GM18858 (cell line): Measurements from ENCODE around the gene CTPS1.

Experiments
- ATAC-seq: cut with Tn5 transposase; IDR thresholded peaks from one replicate; pipeline ENCODE4 v1.9.1; 2021; ENCODE audit not compliant: unreplicated experiment

The CTPS1 gene, protein sequence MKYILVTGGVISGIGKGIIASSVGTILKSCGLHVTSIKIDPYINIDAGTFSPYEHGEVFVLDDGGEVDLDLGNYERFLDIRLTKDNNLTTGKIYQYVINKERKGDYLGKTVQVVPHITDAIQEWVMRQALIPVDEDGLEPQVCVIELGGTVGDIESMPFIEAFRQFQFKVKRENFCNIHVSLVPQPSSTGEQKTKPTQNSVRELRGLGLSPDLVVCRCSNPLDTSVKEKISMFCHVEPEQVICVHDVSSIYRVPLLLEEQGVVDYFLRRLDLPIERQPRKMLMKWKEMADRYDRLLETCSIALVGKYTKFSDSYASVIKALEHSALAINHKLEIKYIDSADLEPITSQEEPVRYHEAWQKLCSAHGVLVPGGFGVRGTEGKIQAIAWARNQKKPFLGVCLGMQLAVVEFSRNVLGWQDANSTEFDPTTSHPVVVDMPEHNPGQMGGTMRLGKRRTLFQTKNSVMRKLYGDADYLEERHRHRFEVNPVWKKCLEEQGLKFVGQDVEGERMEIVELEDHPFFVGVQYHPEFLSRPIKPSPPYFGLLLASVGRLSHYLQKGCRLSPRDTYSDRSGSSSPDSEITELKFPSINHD

DNA sequence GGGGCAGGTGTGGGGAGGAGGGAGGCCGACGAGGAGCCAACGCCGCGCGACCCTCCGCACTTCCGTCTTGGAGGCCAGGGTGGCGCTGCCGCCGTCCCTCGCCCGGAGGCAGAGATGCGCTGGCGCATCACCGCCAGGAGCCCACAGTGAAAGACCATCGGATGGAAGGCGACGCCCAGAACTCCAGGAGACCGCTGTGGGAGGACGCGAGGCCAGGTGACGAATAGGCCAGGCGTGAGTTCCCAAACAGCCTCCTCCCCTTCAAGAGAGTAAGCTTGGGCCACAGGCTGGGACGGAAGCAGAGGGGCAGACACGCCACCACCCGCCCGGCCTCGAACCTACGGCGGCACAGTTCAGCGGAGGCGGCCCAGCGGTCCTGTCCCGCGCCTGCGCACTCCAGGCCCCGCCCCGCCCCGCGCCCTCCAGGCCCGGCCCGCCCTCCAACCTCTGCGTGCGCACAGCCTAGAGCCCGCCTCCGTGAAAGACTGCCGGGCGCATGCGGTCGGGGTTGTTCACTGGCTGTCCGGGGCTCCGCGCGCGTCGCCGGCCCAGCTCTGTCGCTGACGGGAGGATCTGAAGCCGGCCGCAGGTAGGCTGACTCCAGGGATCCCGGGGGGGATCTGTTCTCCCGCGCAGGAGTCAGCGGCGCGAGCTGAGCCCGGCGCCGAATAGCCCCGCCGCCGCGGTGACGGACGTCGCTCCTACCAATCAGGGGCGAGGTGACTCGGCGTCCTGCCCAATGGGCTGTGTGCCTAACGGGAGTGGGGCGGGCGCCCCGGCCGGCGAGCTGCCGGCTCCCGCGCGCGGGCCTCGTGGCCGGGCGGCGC is at the start of gene CTPS1:
TSS of gene CTPS1 (plus strand) at position 456 of the 827 bp plus-strand sequence. CDS start 3,595 bp downstream, outside the sequence.
- ATAC-seq, result peak; percentile 86

DNA sequence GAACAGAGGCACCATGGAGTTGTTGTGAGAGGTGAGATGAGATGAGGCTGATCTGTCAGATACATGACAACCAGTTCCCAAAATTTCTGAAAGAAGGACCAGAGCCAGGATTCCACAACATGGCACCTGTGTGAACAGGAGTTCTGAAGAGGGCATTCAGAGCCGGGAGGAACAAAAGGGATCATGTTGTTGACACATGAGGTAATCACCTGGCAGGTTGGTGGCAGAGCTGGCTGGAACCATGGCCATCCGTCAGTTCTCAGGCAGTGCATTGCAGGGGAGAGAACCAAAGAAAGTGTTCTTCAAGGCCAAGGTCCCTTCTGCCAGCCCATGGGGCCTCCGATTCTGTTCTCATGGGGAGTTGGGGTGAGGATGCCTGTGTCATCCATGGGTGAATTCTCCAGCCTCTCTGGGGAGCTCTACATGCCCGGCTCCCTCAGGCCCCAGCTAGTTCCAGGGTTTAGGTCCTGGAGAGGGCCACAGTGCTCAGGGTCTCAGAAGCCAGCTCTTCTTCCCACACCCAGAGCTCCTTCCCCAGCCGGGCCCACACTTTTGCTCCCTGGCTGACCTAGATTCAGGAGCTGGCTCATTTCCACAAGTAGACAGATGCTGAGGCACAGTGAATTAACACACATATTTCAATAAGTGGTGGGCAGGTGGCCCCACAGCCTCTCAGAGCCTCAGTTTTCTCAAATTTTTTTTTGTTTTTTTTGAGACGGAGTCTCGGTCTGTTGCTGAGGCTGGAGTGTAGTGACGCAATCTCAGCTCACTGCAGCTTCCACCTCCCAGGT is 49.1 kb upstream of the CTPS1 start:
- no peak for ATAC-seq

DNA sequence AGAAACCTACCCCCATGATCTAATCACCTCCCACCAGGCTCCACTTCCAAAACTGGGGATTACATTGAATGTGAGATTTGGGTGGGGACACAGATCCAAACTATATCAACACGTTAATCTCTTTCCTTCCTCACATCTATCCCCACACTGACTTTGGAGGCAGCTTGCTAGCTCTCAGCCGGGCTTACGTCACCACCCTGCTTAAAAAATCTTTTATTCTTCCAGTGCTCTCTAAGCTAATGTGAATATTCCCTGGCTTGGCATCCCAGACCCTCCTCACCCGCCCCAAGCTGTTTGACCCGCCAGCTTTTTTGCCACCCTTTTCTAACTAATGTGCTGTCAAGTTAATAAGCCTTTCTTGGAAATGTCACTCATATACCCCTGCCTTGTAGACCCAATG is 47.9 kb upstream of the CTPS1 start:
- ATAC-seq, result no peak

DNA sequence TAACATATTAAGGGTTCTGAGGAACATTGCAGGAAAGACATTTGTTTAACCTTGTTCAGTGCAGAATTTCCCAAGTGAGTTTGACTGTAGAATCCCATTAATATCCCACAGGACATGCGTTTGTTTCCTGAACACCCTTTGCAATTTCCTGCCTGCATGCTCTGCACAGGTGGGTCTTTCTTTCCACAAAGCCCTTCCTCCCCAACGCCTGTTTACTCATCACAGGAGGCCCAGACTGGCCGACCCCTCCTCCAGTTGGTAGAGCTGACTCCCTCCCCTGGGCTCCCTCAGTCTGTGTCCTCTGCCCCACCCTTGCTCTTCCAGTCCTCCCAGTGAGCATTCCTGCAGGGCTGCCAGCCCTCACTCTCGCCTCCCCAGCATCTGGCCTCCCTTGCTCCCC is 47.5 kb upstream of the CTPS1 start:
- ATAC-seq, result no peak

DNA sequence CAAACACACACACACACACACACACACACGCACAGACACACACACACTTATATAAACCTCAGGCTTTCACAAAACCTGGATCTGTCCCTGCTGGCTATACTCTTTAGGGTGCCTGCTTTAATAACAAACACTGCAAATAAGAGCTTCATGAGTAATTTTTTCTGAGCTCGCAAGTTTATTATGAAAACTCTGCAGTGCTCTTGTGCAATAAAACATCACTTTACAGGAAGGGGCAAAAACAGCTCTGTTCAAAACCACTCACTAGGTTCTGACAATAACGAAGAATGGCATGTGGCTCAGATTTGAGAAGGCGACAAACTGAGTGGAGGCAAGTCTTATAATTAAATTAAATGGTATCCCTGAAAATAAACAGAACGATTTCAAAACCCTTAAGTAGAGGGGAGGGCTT is 42.6 kb upstream of the CTPS1 start:
- no peak for ATAC-seq

DNA sequence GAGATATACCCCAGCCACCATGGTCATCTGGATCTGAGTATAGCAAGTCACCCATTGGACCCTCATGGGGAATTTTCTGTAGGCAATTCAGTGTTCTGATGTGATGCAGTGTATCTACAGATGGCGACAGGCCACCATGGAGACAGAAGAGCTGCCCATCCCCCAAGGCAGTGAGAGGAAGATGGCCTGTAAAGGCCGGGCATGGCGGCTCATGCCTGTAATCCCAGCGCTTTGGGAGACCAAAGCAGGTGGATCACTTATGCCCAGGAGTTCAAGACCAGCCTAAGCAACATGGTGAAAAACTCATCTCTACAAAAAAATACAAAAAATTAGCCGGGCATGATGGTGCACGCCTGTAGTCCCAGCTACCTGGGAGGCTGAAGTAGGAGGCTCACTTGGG is 41.1 kb upstream of the CTPS1 start:
- no peak for ATAC-seq

DNA sequence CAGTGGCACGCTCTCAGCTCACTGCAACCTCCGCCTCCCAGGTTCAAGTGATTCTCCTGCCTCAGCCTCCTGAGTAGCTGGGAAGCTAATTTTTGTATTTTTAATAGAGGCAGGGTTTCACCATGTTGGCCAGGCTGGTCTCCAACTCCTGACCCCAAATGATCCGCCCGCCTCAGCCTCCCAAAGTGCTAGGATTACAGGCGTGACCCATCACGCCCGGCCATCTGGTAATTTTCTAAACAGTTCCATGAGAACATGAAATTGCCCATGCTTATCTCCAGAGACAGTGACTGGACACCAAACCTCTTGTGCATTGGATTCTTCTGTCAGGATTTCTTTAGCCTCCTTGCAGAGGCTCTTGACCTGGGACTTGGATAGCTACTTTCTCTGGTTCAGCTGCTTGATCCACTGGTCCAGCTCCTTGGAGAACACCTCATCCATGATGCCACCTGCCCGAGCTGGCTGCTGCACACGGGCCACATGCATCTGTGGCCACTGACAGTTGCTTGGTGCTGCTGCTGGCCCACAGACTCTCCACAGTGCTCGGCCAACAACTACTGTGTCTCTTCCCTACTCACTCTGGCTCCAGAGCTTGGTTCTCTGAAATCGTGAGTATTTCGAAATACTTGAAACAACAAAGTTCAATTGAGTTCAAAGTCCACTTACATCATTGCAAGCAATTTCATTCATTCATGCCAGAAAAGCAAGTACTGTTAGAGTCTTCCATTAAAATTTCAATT is 40.0 kb upstream of the CTPS1 start:
- no peak for ATAC-seq

DNA sequence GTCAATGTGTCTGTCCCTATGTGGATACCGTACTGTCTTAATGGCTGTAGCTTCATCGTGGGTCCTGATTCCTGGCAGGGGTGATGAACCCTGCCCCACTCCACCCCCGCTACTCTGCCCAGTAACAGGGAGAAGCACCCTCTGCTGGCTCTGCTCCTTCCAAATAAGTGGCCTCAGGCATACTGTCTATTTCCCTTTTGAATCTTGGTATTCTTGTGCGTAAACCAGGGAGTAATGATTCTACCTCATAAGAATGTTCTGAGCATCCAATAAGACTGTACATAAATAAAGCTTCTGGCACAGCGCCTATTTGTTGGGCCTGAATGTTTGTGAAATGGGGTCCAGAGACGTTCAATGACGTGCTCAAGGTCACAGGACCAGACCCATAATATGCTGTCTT is 35.2 kb upstream of the CTPS1 start:
- ATAC-seq, result no peak

DNA sequence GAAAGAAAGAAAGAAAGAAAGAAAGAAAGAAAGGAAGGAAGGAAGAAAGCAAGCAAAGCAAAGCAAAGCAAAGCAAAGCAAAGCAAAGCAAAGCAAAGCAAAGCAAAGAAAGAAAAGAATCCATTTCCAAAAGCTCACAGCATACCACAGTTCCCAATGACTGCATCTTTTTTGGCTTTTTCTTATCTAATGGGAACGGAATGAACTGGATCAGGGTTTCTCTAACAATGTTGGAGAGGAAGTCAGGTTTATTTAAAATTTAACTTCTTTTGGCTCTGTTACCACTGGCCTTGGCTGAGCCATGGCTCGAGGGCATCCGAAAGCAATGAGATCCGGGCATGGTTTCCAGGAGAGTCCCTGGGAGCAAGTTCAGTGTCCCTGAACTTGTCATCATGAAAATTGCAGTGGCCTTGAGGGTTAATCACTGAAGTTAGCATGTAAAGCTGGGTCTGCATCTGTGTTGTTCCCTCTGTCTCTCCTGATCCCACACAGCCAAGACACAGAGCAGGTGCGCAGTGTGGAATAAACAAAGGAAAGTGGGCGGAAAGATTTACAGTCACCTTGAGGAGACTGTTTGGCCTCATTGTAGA is 34.6 kb upstream of the CTPS1 start:
- no peak for ATAC-seq

DNA sequence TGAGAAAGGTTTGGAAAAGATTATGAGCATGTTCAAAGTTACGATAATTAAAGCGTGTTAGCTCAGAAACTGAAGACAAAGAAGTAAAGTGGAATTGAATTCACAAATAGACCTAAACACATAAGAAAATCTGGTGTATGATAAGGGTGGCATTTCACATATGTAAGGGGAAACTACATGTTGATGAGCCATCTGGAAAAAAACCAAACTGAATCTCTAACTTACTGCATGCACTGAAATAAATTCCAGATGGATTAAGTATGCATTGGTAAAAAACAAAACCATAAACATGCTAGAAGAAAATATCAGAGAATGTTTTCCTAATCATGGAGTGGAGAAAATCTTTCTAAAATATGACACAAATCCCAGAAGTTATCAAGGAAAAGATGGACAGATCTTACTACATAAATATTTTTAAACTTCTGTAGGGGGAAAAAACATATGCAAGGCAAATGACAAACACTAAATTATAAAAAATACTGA is 34.0 kb upstream of the CTPS1 start:
- no peak for ATAC-seq

DNA sequence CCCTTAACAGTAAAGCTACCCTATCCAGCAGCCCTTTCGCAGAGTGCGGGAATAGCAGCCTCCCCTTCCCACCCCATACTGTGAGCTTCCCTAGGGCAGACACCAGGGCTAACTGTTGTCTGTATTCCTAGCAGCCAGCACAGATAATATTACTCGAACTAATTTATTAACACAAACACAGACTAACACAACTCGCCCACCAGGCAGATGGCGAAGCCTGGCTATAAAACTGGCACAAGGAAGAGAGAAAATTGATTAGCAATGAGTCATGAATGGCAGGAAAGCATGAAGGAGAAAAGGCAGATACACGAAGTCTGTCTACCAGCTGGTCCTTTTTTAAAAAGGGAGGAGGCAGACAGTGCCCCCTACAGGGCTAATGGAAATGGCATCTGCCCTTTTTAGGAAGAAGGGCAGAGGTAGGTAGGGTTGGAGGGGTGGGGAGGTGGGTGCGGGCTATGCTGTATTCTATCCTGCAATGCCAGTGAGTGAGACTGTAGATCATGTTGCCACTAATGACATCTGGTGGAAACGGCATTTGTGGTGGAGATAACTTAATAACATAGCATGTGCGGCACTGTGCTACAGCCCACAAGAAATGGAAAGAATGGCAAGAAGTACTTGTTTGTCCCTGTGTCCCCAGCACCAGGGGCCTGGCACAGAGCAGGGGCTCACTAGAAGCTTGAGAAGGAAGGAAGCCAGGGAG is 30.6 kb upstream of the CTPS1 start:
- ATAC-seq, result no peak

DNA sequence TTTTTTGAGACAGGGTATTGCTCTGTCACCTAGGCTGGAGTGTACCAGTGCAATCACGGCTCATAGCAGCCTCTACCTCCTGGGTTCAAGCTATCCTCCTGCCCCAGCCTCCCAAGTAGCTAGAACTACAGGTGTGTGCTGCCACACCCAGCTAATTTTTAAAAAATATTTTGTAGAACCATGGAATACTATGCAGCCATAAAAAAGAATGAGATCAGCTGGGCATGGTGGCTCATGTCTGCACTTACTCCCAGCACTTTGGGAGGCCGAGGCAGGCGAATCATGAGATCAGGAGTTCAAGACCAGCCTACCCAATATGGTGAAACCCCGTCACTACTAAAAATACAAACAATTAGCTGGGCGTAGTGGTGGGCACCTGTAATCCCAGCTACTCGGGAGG is 29.9 kb upstream of the CTPS1 start:
- ATAC-seq, result no peak

DNA sequence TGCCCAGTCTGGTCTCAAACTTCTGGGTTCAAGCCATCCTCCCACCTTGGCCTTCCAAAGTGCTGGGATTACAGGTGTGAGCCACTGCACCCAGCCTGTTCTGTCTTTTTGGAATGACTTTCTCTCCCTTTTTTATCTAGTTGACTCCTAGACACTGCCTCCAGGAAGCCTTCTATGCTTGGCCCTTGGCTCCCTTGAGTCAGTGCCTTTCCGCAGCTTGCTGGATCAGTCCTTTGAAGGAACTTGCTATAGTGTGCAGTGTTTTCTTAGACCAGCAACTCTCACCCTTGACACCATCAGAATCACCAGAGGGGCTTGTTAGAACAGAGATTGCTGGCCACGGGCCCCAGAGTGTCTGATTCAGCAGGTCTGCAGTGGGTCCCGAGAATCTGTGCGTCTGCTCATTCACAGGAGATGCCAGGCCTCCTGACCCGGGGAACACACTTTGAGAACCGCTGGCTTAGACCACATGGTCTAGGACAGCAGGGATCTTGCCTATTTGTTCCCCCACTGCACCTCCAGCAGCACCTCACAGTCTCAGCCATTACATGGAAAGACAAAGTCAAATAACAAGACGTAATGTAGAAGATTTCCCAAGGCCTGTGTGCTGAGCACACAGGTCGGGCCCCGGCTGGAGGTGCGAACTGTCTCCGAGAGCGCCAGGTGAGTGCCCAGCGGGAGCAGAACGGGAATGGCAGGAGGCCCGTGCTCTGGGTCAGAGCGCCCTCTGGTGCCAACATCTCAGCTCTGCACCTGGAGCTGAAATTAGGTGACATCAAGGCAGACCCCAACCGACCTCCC is 27.4 kb upstream of the CTPS1 start:
- no peak for ATAC-seq

DNA sequence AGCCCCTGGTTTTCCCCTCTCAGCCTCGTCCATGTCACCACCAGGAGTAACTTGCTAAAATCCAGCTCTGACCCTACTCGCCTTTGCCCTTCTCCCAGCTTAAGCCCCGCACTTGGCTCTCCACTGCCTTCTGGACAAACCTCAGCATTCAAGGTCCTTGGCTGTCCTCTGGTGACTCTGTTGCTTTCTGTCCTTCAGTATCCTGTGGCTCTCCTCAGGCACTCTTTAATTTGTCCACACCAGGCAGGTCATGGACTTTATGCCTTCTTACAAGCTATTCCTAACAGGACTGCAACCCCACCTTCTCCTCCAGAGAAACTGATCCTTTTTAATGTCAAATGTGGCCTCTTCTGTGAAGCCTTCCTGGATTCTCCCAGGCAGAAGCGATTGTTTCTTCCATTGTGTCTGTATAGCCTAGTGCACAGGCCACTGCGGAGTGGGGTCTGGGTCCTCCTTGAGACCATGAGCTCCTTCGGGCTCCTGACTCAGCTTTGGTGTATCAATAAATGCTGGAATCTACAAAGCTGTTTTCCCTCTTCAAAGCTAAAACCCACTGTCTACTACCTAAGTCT is 26.7 kb upstream of the CTPS1 start:
- no peak for ATAC-seq

DNA sequence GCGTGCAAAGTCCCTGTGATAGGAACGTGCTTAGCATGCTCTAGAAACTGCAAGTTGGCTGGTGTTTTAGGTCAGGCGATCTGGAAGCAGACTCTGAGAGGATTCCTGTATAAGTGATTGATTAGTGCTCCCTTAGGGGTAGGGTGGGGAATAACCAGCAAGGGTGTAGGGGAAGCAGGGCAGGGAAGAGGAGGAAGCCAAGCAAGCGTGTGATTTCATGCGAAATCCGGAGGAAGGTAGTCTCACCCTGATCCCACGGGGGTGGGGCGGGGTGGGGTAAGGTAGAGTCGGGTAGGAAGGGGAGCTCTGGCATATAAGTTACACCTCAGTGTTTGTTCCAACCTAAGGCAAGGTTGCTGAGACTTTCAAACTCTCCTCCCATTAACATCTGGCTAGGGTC is 24.9 kb upstream of the CTPS1 start:
- no peak for ATAC-seq

DNA sequence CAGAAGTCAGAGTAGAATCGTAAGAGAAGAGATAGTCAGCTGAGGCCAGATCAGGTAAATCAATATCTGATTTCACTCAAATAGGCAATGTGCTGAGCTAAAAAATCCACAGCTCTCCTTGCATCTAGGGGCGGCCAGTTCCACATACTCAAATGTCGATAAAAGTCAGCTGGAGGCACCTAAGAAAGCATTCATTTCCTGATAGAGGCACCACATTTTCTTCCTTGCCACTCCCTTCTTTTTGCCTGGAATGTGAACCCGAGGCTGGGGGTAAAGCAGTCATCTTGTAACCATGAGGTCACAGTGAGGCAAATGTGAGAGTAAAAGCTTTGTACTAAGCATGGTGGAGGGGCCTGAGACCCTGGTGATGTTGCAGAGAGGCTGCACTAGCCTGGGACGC is 24.2 kb upstream of the CTPS1 start:
- no peak for ATAC-seq

DNA sequence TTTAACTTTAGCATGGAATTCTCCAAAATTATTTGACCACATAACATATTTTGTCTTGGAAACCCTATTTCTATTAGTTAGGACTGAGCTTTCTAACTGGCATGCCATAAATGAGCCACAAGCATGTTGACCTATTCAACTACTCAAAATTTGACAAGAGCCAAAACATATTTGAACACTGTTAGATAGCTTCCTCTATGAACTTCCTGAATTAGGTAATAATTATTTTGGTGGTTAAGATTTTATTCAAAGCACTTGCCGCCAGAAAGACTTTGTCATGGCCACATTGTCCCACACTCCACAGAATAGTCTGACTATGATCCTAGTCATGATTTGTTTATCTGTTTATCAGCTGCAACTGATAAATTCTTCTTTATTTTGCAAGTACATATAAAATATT is 23.1 kb upstream of the CTPS1 start:
- no peak for ATAC-seq

DNA sequence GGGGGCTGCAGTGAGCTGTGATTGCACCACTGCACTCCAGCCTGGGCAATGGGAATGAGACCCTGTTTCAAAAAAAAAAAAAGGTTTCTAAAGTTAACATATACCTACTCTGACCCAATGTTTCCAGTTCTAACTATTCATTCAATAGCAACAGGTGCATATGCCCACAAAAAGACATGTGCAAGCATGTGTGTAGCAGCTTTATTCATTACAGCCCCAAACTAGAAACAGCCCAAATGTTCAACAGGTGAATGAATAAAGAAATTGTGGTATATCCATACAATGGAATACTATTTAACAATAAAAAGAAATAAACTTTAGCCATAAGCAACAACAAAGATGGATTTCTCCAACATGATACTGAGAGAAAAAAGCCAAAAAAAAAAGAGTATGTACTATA is 21.3 kb upstream of the CTPS1 start:
- ATAC-seq, result no peak
